ENCODE results near the gene THTPA.
A peak's percentile ranks its signal among the peaks of the same experiment; 100 is the strongest.
"Not testable (repeated sequence)": the region's sequence is repeated elsewhere in the genome, so short reads cannot be mapped to it uniquely, and the experiment has no call there.

THTPA gene

GRCh38 chr14:23583761-23584526, 27.9 kb downstream of the THTPA start:
- not testable (repeated sequence) for DNase-seq (ENCODE audit: low read depth in 2 of 2)

- not testable (repeated sequence) for DNase-seq (ENCODE audit: low read depth in 2 of 2)
Measured at GRCh38 chr14:23584527-23585203, 28.6 kb downstream of the THTPA start.

- DNase-seq (ENCODE audit: low read depth in 2 of 2): peak; percentile 42 to 46
Measured at GRCh38 chr14:23588884-23589598, 33.0 kb downstream of the THTPA start.

GRCh38 chr14:23589606-23590005, 33.5 kb downstream of the THTPA start:
- no peak for DNase-seq (ENCODE audit: low read depth in 2 of 2)

- no peak for DNase-seq (ENCODE audit: low read depth in 2 of 2)
Measured at GRCh38 chr14:23590198-23590597, 34.1 kb downstream of the THTPA start.

- DNase-seq (ENCODE audit: low read depth in 2 of 2): not testable (repeated sequence)
Measured at GRCh38 chr14:23594191-23594590, 38.1 kb downstream of the THTPA start.

GRCh38 chr14:23600322-23600707, 44.2 kb downstream of the THTPA start:
- no peak for DNase-seq (ENCODE audit: low read depth in 2 of 2)

GRCh38 chr14:23600806-23601205, 44.7 kb downstream of the THTPA start:
- no peak for DNase-seq (ENCODE audit: low read depth in 2 of 2)

- no peak for DNase-seq (ENCODE audit: low read depth in 2 of 2)
Measured at GRCh38 chr14:23601424-23601823, 45.4 kb downstream of the THTPA start.

- DNase-seq (ENCODE audit: low read depth in 2 of 2): no peak
Measured at GRCh38 chr14:23601845-23602180, 45.7 kb downstream of the THTPA start.

- no peak for DNase-seq (ENCODE audit: low read depth in 2 of 2)
Measured at GRCh38 chr14:23602181-23603095, 46.4 kb downstream of the THTPA start.

GRCh38 chr14:23603103-23603502, 47.0 kb downstream of the THTPA start:
- no peak for DNase-seq (ENCODE audit: low read depth in 2 of 2)

- DNase-seq (ENCODE audit: low read depth in 2 of 2): no peak
Measured at GRCh38 chr14:23604148-23604547, 48.1 kb downstream of the THTPA start.

GRCh38 chr14:23604675-23605170, 48.7 kb downstream of the THTPA start:
- DNase-seq (ENCODE audit: low read depth in 2 of 2): no peak

GRCh38 chr14:23605931-23606585, 50.0 kb downstream of the THTPA start:
- no peak for DNase-seq (ENCODE audit: low read depth in 2 of 2)

- DNase-seq (ENCODE audit: low read depth in 2 of 2): no peak
Measured at GRCh38 chr14:23608454-23608853, 52.4 kb downstream of the THTPA start.

- no peak for DNase-seq (ENCODE audit: low read depth in 2 of 2)
Measured at GRCh38 chr14:23609001-23609400, 52.9 kb downstream of the THTPA start.

GRCh38 chr14:23609411-23610089, 53.5 kb downstream of the THTPA start:
- not testable (repeated sequence) for DNase-seq (ENCODE audit: low read depth in 2 of 2)

All from activated CD8-positive, alpha-beta memory T cell treated with anti-CD3 and anti-CD28 coated beads for 4 hours (primary cell).